ENCODE results near the gene ARHGEF25. TPM values are rescaled to one million over a fixed set of nuclear protein-coding genes. Genes with fewer than 3 reads are reported as not detected.

The ARHGEF25 gene
- total and polyA plus RNA-seq, 2 of the 4 experiments (the other 2 are of a cell fraction), result 6.3 to 17.9 TPM

DNA sequence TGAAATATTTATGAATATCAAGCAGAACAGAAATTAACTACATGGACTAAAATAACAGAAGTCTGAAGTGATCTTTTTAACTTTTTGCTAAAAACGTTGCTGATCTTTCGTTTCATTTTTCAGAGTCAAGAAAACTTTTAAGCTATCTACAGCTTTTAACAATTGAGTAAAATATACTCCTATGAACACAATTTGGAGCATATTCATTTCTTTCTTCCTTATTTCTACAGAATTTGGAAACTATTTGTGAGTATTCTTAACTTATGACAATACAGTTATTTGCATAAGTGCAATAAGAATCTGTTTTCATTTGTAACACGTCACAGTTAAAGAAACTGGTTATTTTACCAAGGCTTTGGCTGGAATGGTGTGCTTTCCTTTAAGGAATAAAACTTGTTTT is 42.8 kb downstream of the ARHGEF25 start:
- peaks cover 5% of the 10 kb centered on the region; the same call in 1 of the 2 replicates for H3K27me3 ChIP-seq (ENCODE audit: control insufficient read depth, insufficient read depth, low read length)
- no peak overlapping the region for H3K56ac ChIP-seq (ENCODE audit: extremely low read depth, insufficient read depth, low read length)
- H4K5ac ChIP-seq (ENCODE audit: low read depth, low read length), result no peak overlapping the region
- CTCF ChIA-PET, result no interaction called here
- no peak overlapping the region for H2BK120ac ChIP-seq (ENCODE audit: low read depth, low read length)
- no peaks in the 10 kb centered on the region for H3K9me1 ChIP-seq (ENCODE audit: insufficient read depth, low read length)
- H3K4ac ChIP-seq (ENCODE audit: low read depth, low read length), result no peak overlapping the region
- no peaks in the 10 kb centered on the region for H3K79me1 ChIP-seq (ENCODE audit: low read depth in 1 of 2, low read length in 2 of 2)
- no peak overlapping the region for H2BK20ac ChIP-seq (ENCODE audit: low read depth, low read length)
- H3K27ac ChIP-seq (ENCODE audit: insufficient read depth, low read length), result no peak overlapping the region
- BruUV-seq (replicated peaks), result no TSS peak
- no peak overlapping the region for H3K9ac ChIP-seq (ENCODE audit: low read depth, low read length)
- no peak overlapping the region for H2AK9ac ChIP-seq (replicated peaks; ENCODE audit: low read depth, low read length, poor library complexity)
- no peak overlapping the region for H3K23ac ChIP-seq (ENCODE audit: low read depth, low read length)
- DNase-seq (no peak), ATAC-seq (ENCODE audit: low read depth) (no peak)
- no CpG with 5 or more reads among the region's 3 CpGs for WGBS, 2 experiments (ENCODE audit: extremely low coverage in 2 of 2, insufficient read length in 1 of 2)
- no peak overlapping the region for H3K14ac ChIP-seq (replicated peaks; ENCODE audit: low read depth, low read length)
- in situ Hi-C loops (cut with MboI; ENCODE audit: low sequenced_read_pairs), result no loop called here
- intact Hi-C loops (cut with micrococcal nuclease), result no loop called here
- H3K18ac ChIP-seq (ENCODE audit: low read depth, low read length), result no peak overlapping the region
- no peak overlapping the region for H4K8ac ChIP-seq (ENCODE audit: low read depth in 2 of 2, low read length in 2 of 2)
- H2BK5ac ChIP-seq (ENCODE audit: low read depth, low read length, poor library complexity, severe bottlenecking), result no peak overlapping the region
- no peak overlapping the region for H3K4me3 ChIP-seq (ENCODE audit: insufficient read depth, low read depth, low read length)
- no peak for TF ChIP-seq MAFK (IDR thresholded peaks at IDR 0.05; ENCODE audit: low read depth, low read length)
- TF ChIP-seq MAZ (IDR thresholded peaks at IDR 0.05; ENCODE audit: borderline replicate concordance, low read depth, low read length), result no peak
- TF ChIP-seq USF2 (IDR thresholded peaks at IDR 0.05; ENCODE audit: low read depth, low read length), result no peak
- no peak for TF ChIP-seq BHLHE40 (IDR thresholded peaks at IDR 0.05; ENCODE audit: low read depth, low read length)
- TF ChIP-seq FOS (IDR thresholded peaks at IDR 0.05; ENCODE audit: low read depth, low read length), result no peak
- TF ChIP-seq, protein P1, sequence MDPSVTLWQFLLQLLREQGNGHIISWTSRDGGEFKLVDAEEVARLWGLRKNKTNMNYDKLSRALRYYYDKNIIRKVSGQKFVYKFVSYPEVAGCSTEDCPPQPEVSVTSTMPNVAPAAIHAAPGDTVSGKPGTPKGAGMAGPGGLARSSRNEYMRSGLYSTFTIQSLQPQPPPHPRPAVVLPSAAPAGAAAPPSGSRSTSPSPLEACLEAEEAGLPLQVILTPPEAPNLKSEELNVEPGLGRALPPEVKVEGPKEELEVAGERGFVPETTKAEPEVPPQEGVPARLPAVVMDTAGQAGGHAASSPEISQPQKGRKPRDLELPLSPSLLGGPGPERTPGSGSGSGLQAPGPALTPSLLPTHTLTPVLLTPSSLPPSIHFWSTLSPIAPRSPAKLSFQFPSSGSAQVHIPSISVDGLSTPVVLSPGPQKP (IDR thresholded peaks at IDR 0.05; ENCODE audit: borderline replicate concordance, low read depth, low read length), result no peak
- no peak for TF ChIP-seq MXI1 (IDR thresholded peaks at IDR 0.05; ENCODE audit: borderline replicate concordance, low read depth, low read length)
- no peak for TF ChIP-seq RCOR1 (IDR thresholded peaks at IDR 0.05; ENCODE audit: insufficient replicate concordance, low read length)
- no peak for TF ChIP-seq POLR2A (IDR thresholded peaks at IDR 0.05; ENCODE audit: low read depth, low read length)
- no peak for TF ChIP-seq CEBPB (IDR thresholded peaks at IDR 0.05; ENCODE audit: low read depth, low read length)
- H3K36me3 ChIP-seq (ENCODE audit: control insufficient read depth, insufficient read depth, low read length), result no peaks in the 10 kb centered on the region
- no peaks in the 10 kb centered on the region for H4K20me1 ChIP-seq (ENCODE audit: insufficient read depth, low read length)
- no peak overlapping the region for H2AK5ac ChIP-seq (ENCODE audit: low read depth, low read length)
- H3K9me3 ChIP-seq (ENCODE audit: control insufficient read depth, insufficient read depth, low read length), result no peaks in the 10 kb centered on the region
- dilution Hi-C loops (cut with HindIII; ENCODE audit: low sequenced_read_pairs, unreplicated experiment), result loop anchor here (25.0 kb wide), 1 partner anchor 92 kb away; the partner anchor contains the start of gene KIF5A
- POLR2A ChIA-PET (ENCODE audit: unreplicated experiment), result no interaction called here
- no peak overlapping the region for H2AFZ ChIP-seq (replicated peaks; ENCODE audit: low read length, poor library complexity)
- H4K91ac ChIP-seq (ENCODE audit: insufficient read depth, low read depth, low read length), result no peak overlapping the region
- H3K4me1 ChIP-seq (ENCODE audit: control insufficient read depth, insufficient read depth, low read length), result no peaks in the 10 kb centered on the region
- no peak overlapping the region for H3K4me2 ChIP-seq (ENCODE audit: low read depth, low read length)
- H2BK15ac ChIP-seq (ENCODE audit: low read depth, low read length), result no peak overlapping the region

Data from IMR-90 (cell line).